ENCODE measurements around the gene MAF.

Gene MAF

GRCh38 chr16:79595231-79595641 lies 5.3 kb downstream of the MAF start:
- no peak for DNase-seq (ENCODE audit: low read depth)
- TF ChIP-seq CTCF (IDR thresholded peaks at IDR 0.05; ENCODE audit: low read length, missing control alignments): no peak
- no peak overlapping the region for H3K4me3 ChIP-seq (replicated peaks; ENCODE audit: low read depth, low read length)

- TF ChIP-seq CTCF (IDR thresholded peaks at IDR 0.05; ENCODE audit: low read length, missing control alignments): no peak
- H3K4me3 ChIP-seq (replicated peaks; ENCODE audit: low read depth, low read length): no peak overlapping the region
- DNase-seq (ENCODE audit: low read depth): no peak
Observed at GRCh38 chr16:79593754-79594153, 6.8 kb downstream of the MAF start.

GRCh38 chr16:79593074-79593531 lies 7.4 kb downstream of the MAF start:
- H3K4me3 ChIP-seq (replicated peaks; ENCODE audit: low read depth, low read length): no peak overlapping the region
- DNase-seq (ENCODE audit: low read depth): no peak
- TF ChIP-seq CTCF (IDR thresholded peaks at IDR 0.05; ENCODE audit: low read length, missing control alignments): no peak

- no peak for TF ChIP-seq CTCF (IDR thresholded peaks at IDR 0.05; ENCODE audit: low read length, missing control alignments)
- DNase-seq (ENCODE audit: low read depth): no peak
- H3K4me3 ChIP-seq (replicated peaks; ENCODE audit: low read depth, low read length): no peak overlapping the region
Observed at GRCh38 chr16:79592186-79592585, 8.4 kb downstream of the MAF start.

- DNase-seq (ENCODE audit: low read depth): no peak
- H3K4me3 ChIP-seq (replicated peaks; ENCODE audit: low read depth, low read length): no peak overlapping the region
- TF ChIP-seq CTCF (IDR thresholded peaks at IDR 0.05; ENCODE audit: low read length, missing control alignments): no peak
Observed at GRCh38 chr16:79589601-79590102, 10.9 kb downstream of the MAF start.

- no peak for DNase-seq (ENCODE audit: low read depth)
- no peak for TF ChIP-seq CTCF (IDR thresholded peaks at IDR 0.05; ENCODE audit: low read length, missing control alignments)
- H3K4me3 ChIP-seq (replicated peaks; ENCODE audit: low read depth, low read length): no peak overlapping the region
Observed at GRCh38 chr16:79587897-79588296, 12.6 kb downstream of the MAF start.

- no peak for TF ChIP-seq CTCF (IDR thresholded peaks at IDR 0.05; ENCODE audit: low read length, missing control alignments)
- DNase-seq (ENCODE audit: low read depth): no peak
- H3K4me3 ChIP-seq (replicated peaks; ENCODE audit: low read depth, low read length): no peak overlapping the region
Observed at GRCh38 chr16:79587296-79587695, 13.2 kb downstream of the MAF start.

All from fibroblast of pulmonary artery (primary cell).